Memory B cell (primary cell): ENCODE measurements around the gene ZNF512.
A peak's percentile ranks its signal among the peaks of the same experiment; 100 is the strongest.

Experiments
- ATAC-seq: fragments of 150-1000 bp; cut with Tn5 transposase; 2 replicates; pipeline ENCODE4 v1.10.0; 2021; ENCODE audit warnings: low read depth, mild to moderate bottlenecking, moderate library complexity
- DNase-seq, 2 donors: peaks; one replicate each; pipeline ENCODE4 v3.0.0; 2022; ENCODE audit warnings: low spot score in 2 of 2
- H3K27ac Mint-ChIP-seq: one replicate; pipeline ENCODE4 v1.8.0; 2022; ENCODE audit warnings: mild to moderate bottlenecking, moderate library complexity, mixed read lengths
- H3K27me3 Mint-ChIP-seq: one replicate; pipeline ENCODE4 v1.8.0; 2022; ENCODE audit warnings: mixed read lengths
- H3K36me3 Mint-ChIP-seq: one replicate; pipeline ENCODE4 v1.8.0; 2022; ENCODE audit warnings: mild to moderate bottlenecking, mixed read lengths
- H3K4me1 Mint-ChIP-seq: one replicate; pipeline ENCODE4 v1.8.0; 2022; ENCODE audit warnings: mixed read lengths
- H3K4me3 Mint-ChIP-seq: one replicate; pipeline ENCODE4 v1.8.0; 2022; ENCODE audit warnings: mild to moderate bottlenecking, moderate library complexity, mixed read lengths
- H3K9me3 Mint-ChIP-seq: one replicate; pipeline ENCODE4 v1.8.0; 2022; ENCODE audit warnings: mixed read lengths

Gene ZNF512

DNA sequence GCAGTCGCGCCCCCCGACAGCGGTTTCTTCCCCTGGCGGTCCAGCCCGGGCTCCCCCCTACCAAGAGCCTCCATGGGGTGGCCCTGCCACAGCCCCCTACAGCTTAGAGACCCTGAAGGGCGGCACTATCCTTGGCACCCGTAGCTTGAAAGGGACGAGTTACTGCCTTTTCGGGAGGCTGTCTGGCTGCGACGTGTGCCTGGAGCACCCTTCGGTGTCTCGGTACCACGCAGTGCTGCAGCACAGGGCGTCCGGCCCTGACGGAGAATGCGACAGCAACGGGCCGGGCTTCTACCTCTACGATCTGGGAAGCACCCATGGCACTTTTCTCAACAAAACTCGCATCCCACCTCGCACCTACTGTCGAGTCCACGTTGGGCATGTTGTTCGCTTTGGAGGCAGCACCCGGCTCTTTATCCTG lies 81.3 kb downstream of the ZNF512 start:
- peak overlapping the region; percentile 100 for H3K4me3 Mint-ChIP-seq
- ATAC-seq (peak; percentile 8), DNase-seq (peak in 1 of 2 donors; percentile 7)
- peaks cover 19% of the 10 kb centered on the region for H3K4me1 Mint-ChIP-seq
- peaks cover 22% of the 10 kb centered on the region for H3K36me3 Mint-ChIP-seq
- no peaks in the 10 kb centered on the region for H3K27me3 Mint-ChIP-seq
- peak overlapping the region; percentile 100 for H3K27ac Mint-ChIP-seq
- no peaks in the 10 kb centered on the region for H3K9me3 Mint-ChIP-seq

DNA sequence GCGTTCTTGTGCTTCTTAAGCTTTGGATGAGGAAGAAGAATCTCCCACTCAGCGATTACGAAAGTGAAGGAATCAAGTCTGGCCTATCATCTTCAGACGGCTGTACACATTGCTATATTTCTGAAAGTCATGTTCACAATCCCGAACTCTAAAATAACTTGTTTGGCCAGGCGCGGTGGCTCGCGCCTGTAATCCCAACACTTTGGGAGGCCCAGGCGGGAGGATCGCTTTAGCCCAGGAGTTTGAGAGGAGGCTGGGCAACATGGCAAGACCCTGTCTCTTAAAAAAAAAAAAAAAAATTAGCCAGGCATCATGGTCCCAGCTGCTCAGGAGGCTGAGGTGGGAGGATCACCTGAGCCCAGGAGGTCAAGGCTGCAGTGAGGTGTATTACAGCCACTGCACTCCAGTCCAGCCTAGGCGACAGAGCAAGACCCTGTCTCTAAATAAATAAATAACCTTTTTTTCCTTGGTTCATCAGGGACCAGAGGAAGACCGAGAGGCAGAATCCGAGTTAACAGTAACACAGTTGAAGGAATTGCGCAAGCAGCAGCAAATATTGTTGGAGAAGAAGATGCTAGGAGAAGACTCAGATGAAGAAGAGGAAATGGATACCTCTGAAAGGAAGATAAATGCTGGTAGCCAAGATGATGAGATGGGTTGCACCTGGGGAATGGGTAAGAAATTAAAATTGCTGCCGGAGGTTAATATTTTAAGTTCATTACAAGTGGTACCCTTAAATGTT lies 82.0 kb downstream of the ZNF512 start:
- Mint-ChIP-seq H3K36me3 (peaks cover 20% of the 10 kb centered on the region), H3K27ac (no peak overlapping the region), H3K27me3 (no peaks in the 10 kb centered on the region), H3K9me3 (no peaks in the 10 kb centered on the region), H3K4me3 (peak overlapping the region; percentile 100), H3K4me1 (peaks cover 19% of the 10 kb centered on the region)
- DNase-seq (no peak), ATAC-seq (no peak)

DNA sequence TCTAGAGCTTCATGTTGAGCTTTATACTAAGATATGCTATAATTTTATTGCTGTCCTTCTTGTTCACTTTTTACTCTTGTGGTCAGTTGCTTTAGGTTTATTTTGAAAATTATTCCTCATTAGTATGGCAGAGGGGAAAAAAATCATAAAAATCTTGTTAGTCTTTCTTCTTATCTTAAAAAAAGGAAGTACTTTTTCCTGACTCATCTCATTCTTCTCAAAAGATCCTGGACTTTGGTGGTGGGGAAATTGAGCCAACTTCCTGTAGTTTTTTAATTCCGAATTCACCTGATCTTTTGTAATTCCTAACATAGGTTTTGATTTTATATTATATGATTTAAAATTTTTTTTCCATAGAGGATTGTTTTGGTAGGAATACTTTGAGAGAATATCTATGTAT lies 84.6 kb downstream of the ZNF512 start:
- Mint-ChIP-seq H3K27ac (no peak overlapping the region), H3K27me3 (no peaks in the 10 kb centered on the region), H3K36me3 (peaks cover 21% of the 10 kb centered on the region), H3K4me1 (peaks cover 16% of the 10 kb centered on the region), H3K4me3 (no peak overlapping the region), H3K9me3 (no peaks in the 10 kb centered on the region)
- ATAC-seq = no peak
- DNase-seq = no peak

DNA sequence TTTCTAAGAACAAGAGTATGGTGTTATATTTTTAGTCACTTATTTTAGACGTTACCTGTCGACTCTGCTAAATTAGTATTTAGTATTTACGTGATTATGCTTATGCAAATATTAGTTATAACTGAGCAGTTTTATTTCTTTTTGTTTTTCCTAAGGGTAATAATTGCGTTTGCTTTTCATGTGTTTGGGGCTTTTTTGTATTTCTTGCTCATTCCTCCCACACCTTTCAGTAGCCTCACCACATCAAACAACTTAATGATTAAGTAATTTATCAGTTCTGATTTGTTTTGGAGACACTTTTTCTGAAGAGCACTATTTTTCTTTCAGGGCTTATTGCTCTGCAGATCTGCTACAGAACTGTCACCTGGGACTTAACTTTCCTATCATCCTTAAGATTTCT lies 88.4 kb downstream of the ZNF512 start:
- ATAC-seq = no peak
- H3K4me1 Mint-ChIP-seq = peaks cover 7% of the 10 kb centered on the region

More for the DNA sequence above, 88.4 kb downstream of the ZNF512 start:
- H3K36me3 Mint-ChIP-seq = peaks cover 35% of the 10 kb centered on the region
- no peak for DNase-seq
- H3K9me3 Mint-ChIP-seq = no peaks in the 10 kb centered on the region
- H3K27me3 Mint-ChIP-seq = no peaks in the 10 kb centered on the region
- H3K4me3 Mint-ChIP-seq = no peak overlapping the region
- no peak overlapping the region for H3K27ac Mint-ChIP-seq
